ENCODE data around the gene RRAS. TPM values are rescaled to one million over a fixed set of nuclear protein-coding genes. Genes with fewer than 3 reads are reported as not detected.

Gene RRAS
- total and polyA plus RNA-seq, 7 donors: 22.6 to 57.0 (median 48.4) TPM

GRCh38 chr19:49687566-49688316 lies 47.8 kb upstream of the RRAS start:
- H3K27me3 ChIP-seq (ENCODE audit: insufficient read depth in 3 of 3, low read length in 2 of 3): peaks cover 0 to 13% (median 0%) of the 10 kb centered on the region in 3 donors
- peaks cover 0 to 52% of the 10 kb centered on the region in 2 donors for H3K36me3 ChIP-seq (ENCODE audit: insufficient read depth in 1 of 2, low read depth in 1 of 2)
- no peak for TF ChIP-seq CTCF (IDR thresholded peaks at IDR 0.05)
- DNase-seq (no peak), ATAC-seq (no peak)
- 60 to 63% (median 62%) methylated on average over 24 to 26 of the region's 26 CpGs for WGBS, 3 donors
- H3K4me1 ChIP-seq: peaks cover 13% of the 10 kb centered on the region
- intact Hi-C loops (cut with DNase I): loop anchor here in 1 of 2 donors (10.0 kb wide), 1 partner anchor 117 kb away; no protein-coding TSS in a partner anchor
- H3K9me3 ChIP-seq: no peaks in the 10 kb centered on the region
- H3K27ac ChIP-seq: no peak overlapping the region
- no peak overlapping the region for H3K4me3 ChIP-seq

GRCh38 chr19:49687150-49687549 lies 47.2 kb upstream of the RRAS start:
- Histone ChIP-seq H3K27me3 (ENCODE audit: insufficient read depth in 3 of 3, low read length in 2 of 3) (peaks cover 0 to 13% (median 0%) of the 10 kb centered on the region in 3 donors), H3K9me3 (no peaks in the 10 kb centered on the region), H3K4me3 (no peak overlapping the region), H3K27ac (no peak overlapping the region), H3K4me1 (peaks cover 13% of the 10 kb centered on the region), H3K36me3 (ENCODE audit: insufficient read depth in 1 of 2, low read depth in 1 of 2) (peaks cover 3 to 58% of the 10 kb centered on the region in 2 donors)
- WGBS, 3 donors: 48 to 53% (median 50%) methylated on average over 12 of the region's 12 CpGs
- ATAC-seq (no peak), DNase-seq (no peak)
- intact Hi-C loops (cut with DNase I): loop anchor here in 1 of 2 donors (10.0 kb wide), 1 partner anchor 118 kb away; no protein-coding TSS in a partner anchor
- no peak for TF ChIP-seq CTCF (IDR thresholded peaks at IDR 0.05)

- H3K9me3 ChIP-seq: no peaks in the 10 kb centered on the region
- peaks cover 17% of the 10 kb centered on the region for H3K4me1 ChIP-seq
- DNase-seq (no peak), ATAC-seq (no peak)
- H3K27me3 ChIP-seq (ENCODE audit: insufficient read depth in 3 of 3, low read length in 2 of 3): peaks cover 0 to 13% (median 0%) of the 10 kb centered on the region in 3 donors
- no peak overlapping the region for H3K4me3 ChIP-seq
- peaks cover 5 to 64% of the 10 kb centered on the region in 2 donors for H3K36me3 ChIP-seq (ENCODE audit: insufficient read depth in 1 of 2, low read depth in 1 of 2)
- H3K27ac ChIP-seq: no peak overlapping the region
- 70 to 78% (median 73%) methylated on average over 19 to 27 of the region's 27 CpGs for WGBS, 3 donors
- intact Hi-C loops (cut with DNase I): loop anchor here in 1 of 2 donors (10.0 kb wide), 1 partner anchor 118 kb away; no protein-coding TSS in a partner anchor
- no peak for TF ChIP-seq CTCF (IDR thresholded peaks at IDR 0.05)
Observed at GRCh38 chr19:49686503-49687088, 46.7 kb upstream of the RRAS start.

GRCh38 chr19:49685845-49686332 lies 45.9 kb upstream of the RRAS start:
- Histone ChIP-seq H3K27me3 (ENCODE audit: insufficient read depth in 3 of 3, low read length in 2 of 3) (peaks cover 0 to 13% (median 0%) of the 10 kb centered on the region in 3 donors), H3K9me3 (no peaks in the 10 kb centered on the region), H3K36me3 (ENCODE audit: insufficient read depth in 1 of 2, low read depth in 1 of 2) (peaks cover 5 to 71% of the 10 kb centered on the region in 2 donors), H3K27ac (no peak overlapping the region), H3K4me1 (peaks cover 24% of the 10 kb centered on the region), H3K4me3 (no peak overlapping the region)
- no peak for TF ChIP-seq CTCF (IDR thresholded peaks at IDR 0.05)
- DNase-seq (no peak), ATAC-seq (no peak)
- intact Hi-C loops (cut with DNase I): loop anchor here in 1 of 2 donors (10.0 kb wide), 1 partner anchor 119 kb away; no protein-coding TSS in a partner anchor
- WGBS, 3 donors: 55 to 63% (median 57%) methylated on average over 23 of the region's 23 CpGs
